Lower leg skin (tissue), 3 donors: Measurements from ENCODE around the gene EDEM3.

Source experiments
- POLR2A ChIP-seq, 2 donors: fragments of 450-650 bp; IDR thresholded peaks; one replicate each; pipeline ENCODE4 v1.6.1; 2016 to 2017; ENCODE audit warnings: antibody characterized with exemption in 2 of 2, mild to moderate bottlenecking in 1 of 2, moderate library complexity in 1 of 2
- TF ChIP-seq, protein P1 (sequence below), 3 donors: fragments of 450-650 bp; IDR thresholded peaks; one replicate each; pipeline ENCODE4 v1.5.1; 2016; ENCODE audit warnings: antibody characterized with exemption in 3 of 3, mild to moderate bottlenecking in 3 of 3, moderate library complexity in 2 of 3

DNA sequence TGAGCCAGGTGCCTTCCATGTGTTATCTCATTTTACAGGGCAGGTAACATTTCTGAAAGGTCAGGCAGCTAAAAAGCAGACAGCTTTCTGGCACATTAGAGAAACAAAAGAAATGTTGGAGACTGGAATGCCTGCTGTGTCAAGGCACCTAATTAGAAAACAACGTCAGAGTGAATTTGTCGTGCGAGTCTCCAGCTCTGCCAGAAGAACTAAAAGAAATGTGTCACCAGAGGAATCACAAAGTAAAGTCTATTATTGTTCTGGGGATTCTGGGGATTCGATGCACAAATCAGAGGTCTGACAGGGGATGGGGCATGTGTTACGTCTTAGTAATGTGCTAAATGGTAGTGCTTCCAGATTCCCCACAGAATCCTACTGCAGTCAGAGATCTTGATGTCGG, 89.3 kb downstream of the EDEM3 start:
- TF ChIP-seq, protein P1, sequence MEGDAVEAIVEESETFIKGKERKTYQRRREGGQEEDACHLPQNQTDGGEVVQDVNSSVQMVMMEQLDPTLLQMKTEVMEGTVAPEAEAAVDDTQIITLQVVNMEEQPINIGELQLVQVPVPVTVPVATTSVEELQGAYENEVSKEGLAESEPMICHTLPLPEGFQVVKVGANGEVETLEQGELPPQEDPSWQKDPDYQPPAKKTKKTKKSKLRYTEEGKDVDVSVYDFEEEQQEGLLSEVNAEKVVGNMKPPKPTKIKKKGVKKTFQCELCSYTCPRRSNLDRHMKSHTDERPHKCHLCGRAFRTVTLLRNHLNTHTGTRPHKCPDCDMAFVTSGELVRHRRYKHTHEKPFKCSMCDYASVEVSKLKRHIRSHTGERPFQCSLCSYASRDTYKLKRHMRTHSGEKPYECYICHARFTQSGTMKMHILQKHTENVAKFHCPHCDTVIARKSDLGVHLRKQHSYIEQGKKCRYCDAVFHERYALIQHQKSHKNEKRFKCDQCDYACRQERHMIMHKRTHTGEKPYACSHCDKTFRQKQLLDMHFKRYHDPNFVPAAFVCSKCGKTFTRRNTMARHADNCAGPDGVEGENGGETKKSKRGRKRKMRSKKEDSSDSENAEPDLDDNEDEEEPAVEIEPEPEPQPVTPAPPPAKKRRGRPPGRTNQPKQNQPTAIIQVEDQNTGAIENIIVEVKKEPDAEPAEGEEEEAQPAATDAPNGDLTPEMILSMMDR (IDR thresholded peaks at IDR 0.05), result no peak
- TF ChIP-seq POLR2A (IDR thresholded peaks at IDR 0.05), result no peak
